NCI-H146 treated with DMSO at 0.1 percent for 48 hours (cell line): ENCODE measurements around the gene KCNJ2.

Source experiments
- DNase-seq: peaks from one replicate; lab custom pipeline; 2025; ENCODE audit not compliant: unreplicated experiment; lab: John Stamatoyannopoulos, UW

The KCNJ2 gene

DNA sequence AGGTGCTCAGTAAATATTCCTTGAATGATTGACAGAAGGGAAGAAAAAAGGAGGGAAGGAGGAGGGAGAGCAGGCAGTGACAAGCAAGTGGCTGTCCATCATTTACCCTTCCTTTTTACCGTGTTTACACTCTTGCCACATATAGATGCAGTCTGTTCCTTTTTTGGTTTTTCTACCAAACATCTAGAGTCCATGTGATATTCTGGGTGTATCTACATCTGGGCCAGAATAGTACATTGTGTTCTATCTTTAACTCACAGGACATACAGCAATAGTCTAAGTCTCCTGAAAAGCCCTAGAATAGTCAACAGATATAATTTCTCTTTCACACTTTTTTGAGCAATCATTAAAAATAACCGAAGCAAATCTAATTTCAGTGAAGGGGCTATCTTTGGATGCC, 33.5 kb downstream of the KCNJ2 start:
- DNase-seq = no peak

DNA sequence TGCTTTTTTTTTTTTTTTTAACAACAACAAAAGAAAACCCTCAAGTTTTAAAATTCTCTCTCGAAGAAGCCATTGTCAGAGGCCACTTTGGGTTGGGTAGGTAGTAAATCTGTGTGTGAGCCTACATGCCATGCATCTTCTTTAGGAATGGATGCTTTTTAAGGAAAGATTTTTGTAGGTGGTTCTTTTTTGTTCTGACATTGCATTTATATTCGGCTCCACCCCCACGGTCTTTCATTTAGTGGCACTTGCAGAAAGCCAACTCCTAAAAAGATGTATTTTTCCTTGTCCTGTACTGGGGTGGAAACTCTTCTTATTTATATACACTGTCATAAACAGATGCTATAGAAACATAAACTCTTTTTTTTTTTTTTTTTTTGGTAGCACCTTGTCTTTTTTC, 35.1 kb downstream of the KCNJ2 start:
- no peak for DNase-seq

DNA sequence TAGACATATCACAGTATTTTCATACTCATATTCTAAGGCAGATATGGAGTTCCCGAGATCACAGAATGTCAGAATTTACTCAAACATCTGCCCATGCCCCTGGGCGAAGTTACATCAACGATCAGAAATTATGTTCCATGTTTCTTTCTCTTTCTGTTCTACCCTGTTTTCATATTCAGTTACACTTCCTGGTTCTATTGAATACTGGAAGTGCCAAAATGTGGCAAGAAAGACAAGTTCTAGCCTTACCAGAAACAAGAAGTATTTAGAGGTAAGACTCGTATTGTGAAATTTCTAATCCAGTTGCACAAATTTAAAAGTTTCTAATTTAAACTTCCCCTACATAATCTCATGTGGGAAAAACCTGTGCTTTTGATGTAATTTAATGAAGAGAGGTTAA, 36.1 kb downstream of the KCNJ2 start:
- DNase-seq = no peak

GRCh38 chr17:70206361-70207010, 37.2 kb downstream of the KCNJ2 start:
- DNase-seq = no peak

- DNase-seq = no peak
Observed at GRCh38 chr17:70207184-70207583, 37.9 kb downstream of the KCNJ2 start.

GRCh38 chr17:70208080-70208794, 38.9 kb downstream of the KCNJ2 start:
- DNase-seq = no peak

- no peak for DNase-seq
Observed at GRCh38 chr17:70208825-70209555, 39.7 kb downstream of the KCNJ2 start.

DNA sequence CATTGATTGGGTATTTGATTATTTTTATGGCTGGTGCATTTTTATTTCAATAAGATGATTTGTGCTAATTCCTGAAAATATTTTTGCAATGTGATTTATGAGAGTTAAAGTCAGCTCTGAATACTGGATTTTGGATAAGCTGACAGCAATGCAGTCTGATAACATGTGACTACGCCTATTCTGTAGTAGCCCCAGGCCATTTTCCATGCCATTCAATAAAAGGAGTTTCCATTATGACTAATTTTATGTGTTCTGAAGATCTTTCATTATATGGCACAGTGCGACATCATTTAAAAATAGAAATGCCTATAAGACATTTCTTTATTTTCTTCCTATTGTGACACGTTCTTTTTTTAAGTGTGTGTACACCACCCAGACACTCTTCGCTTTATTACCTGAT, 46.3 kb downstream of the KCNJ2 start:
- DNase-seq = peak; percentile 7

DNA sequence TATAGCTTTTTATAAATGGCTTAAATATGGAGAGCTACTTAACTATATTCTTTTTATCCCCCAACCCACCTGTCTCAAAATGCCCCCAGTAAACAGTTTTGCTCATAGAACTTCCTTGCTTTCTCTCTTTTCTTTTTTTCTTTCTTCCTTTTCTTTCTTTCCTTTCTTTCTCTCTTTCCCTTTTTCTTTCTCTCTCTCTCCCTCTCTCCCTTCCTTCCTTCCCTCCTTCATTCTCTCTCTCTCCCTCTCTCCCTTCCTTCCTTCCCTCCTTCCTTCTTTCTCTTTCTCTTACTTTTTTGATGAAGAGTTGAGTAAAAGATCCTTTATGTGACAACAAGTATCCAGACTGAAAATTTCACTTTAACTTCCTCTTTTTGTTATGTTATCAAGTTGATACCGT, 48.2 kb downstream of the KCNJ2 start:
- no peak for DNase-seq

- no peak for DNase-seq
Observed at GRCh38 chr17:70225276-70225675, 55.9 kb downstream of the KCNJ2 start.
